IMR-90 (cell line): Measurements from ENCODE around the gene MMD. TPM values are rescaled to one million over a fixed set of nuclear protein-coding genes. Genes with fewer than 3 reads are reported as not detected.

Experiments used
- ATAC-seq: fragments of 200-7000 bp; cut with Tn5 transposase; 2 replicates; pipeline ENCODE4 v1.9.1; 2020; ENCODE audit warnings: low read depth, mild to moderate bottlenecking, moderate library complexity
- BruUV-seq: library from RNA; stranded (reverse); fragments of 400-500 nt; replicated peaks from 2 replicates; lab custom pipeline; 2021; lab: Mats Ljungman, UMichigan
- CTCF ChIA-PET: fragments of 300-600 bp; formaldehyde crosslinking; extraction: SDS; loops from one replicate; lab custom pipeline; 2021; ENCODE audit warnings: antibody characterized with exemption; lab: Yijun Ruan, JAX
- POLR2A ChIA-PET: fragments of 300-600 bp; sonication (Branson Sonifier 250); formaldehyde crosslinking; loops from one replicate; lab custom pipeline; 2022; ENCODE audit warnings: antibody characterized with exemption; ENCODE audit not compliant: unreplicated experiment; lab: Charles Lee
- DNase-seq: peaks from one replicate; pipeline ENCODE4 v3.0.0; 2013
- H2AFZ ChIP-seq: replicated peaks from 2 replicates; pipeline ENCODE3; 2013; ENCODE audit warnings: low read length, mild to moderate bottlenecking; ENCODE audit not compliant: poor library complexity
- H2AK5ac ChIP-seq: 2 replicates; pipeline ENCODE4 v1.6.1; 2013; ENCODE audit warnings: low read depth, low read length, inconsistent platforms
- H2AK9ac ChIP-seq: replicated peaks from 2 replicates; pipeline ENCODE3; 2013; ENCODE audit warnings: mild to moderate bottlenecking, low read depth, low read length, moderate library complexity; ENCODE audit not compliant: poor library complexity
- H2BK120ac ChIP-seq: 2 replicates; pipeline ENCODE4 v1.6.1; 2013; ENCODE audit warnings: low read depth, low read length, inconsistent platforms
- H2BK15ac ChIP-seq: 3 replicates; pipeline ENCODE4 v1.6.1; 2013; ENCODE audit warnings: low read depth, low read length, inconsistent platforms
- H2BK20ac ChIP-seq: 2 replicates; pipeline ENCODE4 v1.6.1; 2013; ENCODE audit warnings: low read depth, mild to moderate bottlenecking, inconsistent platforms, low read length, moderate library complexity
- H2BK5ac ChIP-seq: 2 replicates; pipeline ENCODE4 v1.6.1; 2013; ENCODE audit warnings: mild to moderate bottlenecking, low read depth, low read length, inconsistent platforms; ENCODE audit not compliant: poor library complexity, severe bottlenecking
- H3K14ac ChIP-seq: replicated peaks from 2 replicates; pipeline ENCODE4 v1.6.1; 2013; ENCODE audit warnings: low read depth, low read length, inconsistent platforms
- H3K18ac ChIP-seq: 2 replicates; pipeline ENCODE4 v1.6.1; 2013; ENCODE audit warnings: low read depth, low read length, control low read depth
- H3K23ac ChIP-seq: 2 replicates; pipeline ENCODE4 v1.6.1; 2013; ENCODE audit warnings: low read depth, low read length, inconsistent platforms
- H3K27ac ChIP-seq: 2 replicates; pipeline ENCODE4 v1.5.1; 2013; ENCODE audit warnings: mild to moderate bottlenecking, control low read depth, low read length; ENCODE audit not compliant: insufficient read depth
- H3K27me3 ChIP-seq: 2 replicates; pipeline ENCODE4 v1.6.1; 2013; ENCODE audit warnings: low read length; ENCODE audit not compliant: control insufficient read depth, insufficient read depth
- H3K36me3 ChIP-seq: 2 replicates; pipeline ENCODE4 v1.6.1; 2013; ENCODE audit warnings: low read length, mixed read lengths; ENCODE audit not compliant: control insufficient read depth, insufficient read depth
- H3K4ac ChIP-seq: 2 replicates; pipeline ENCODE4 v1.6.1; 2013; ENCODE audit warnings: low read depth, low read length, inconsistent platforms
- H3K4me1 ChIP-seq: 2 replicates; pipeline ENCODE4 v1.6.1; 2013; ENCODE audit warnings: low read length, mixed read lengths; ENCODE audit not compliant: control insufficient read depth, insufficient read depth
- H3K4me2 ChIP-seq: 2 replicates; pipeline ENCODE4 v1.6.1; 2013; ENCODE audit warnings: low read depth, mild to moderate bottlenecking, control low read depth, low read length, moderate library complexity
- H3K4me3 ChIP-seq: 2 replicates; pipeline ENCODE4 v1.5.1; 2013; ENCODE audit warnings: low read depth, mild to moderate bottlenecking, control low read depth, low read length, moderate library complexity; ENCODE audit not compliant: insufficient read depth
- H3K56ac ChIP-seq: 2 replicates; pipeline ENCODE4 v1.6.1; 2013; ENCODE audit warnings: low read length, inconsistent platforms; ENCODE audit not compliant: insufficient read depth; ENCODE audit errors: extremely low read depth
- H3K79me1 ChIP-seq, 2 experiments: 2 replicates each; pipeline ENCODE4 v1.6.1; 2013; ENCODE audit warnings: low read length in 2 of 2, inconsistent platforms in 1 of 2, low read depth in 1 of 2
- H3K9ac ChIP-seq: 2 replicates; pipeline ENCODE4 v1.6.1; 2013; ENCODE audit warnings: low read depth, low read length, control low read depth
- H3K9me1 ChIP-seq: 2 replicates; pipeline ENCODE4 v1.6.1; 2013; ENCODE audit warnings: low read length, inconsistent platforms; ENCODE audit not compliant: insufficient read depth
- H3K9me3 ChIP-seq: 2 replicates; pipeline ENCODE4 v1.6.1; 2013; ENCODE audit warnings: low read length; ENCODE audit not compliant: control insufficient read depth, insufficient read depth
- H4K20me1 ChIP-seq: 2 replicates; pipeline ENCODE4 v1.6.1; 2013; ENCODE audit warnings: low read length, inconsistent platforms; ENCODE audit not compliant: insufficient read depth
- H4K5ac ChIP-seq: 2 replicates; pipeline ENCODE4 v1.6.1; 2013; ENCODE audit warnings: mild to moderate bottlenecking, low read depth, low read length, control low read depth
- H4K8ac ChIP-seq, 2 experiments: 2 replicates each; pipeline ENCODE4 v1.6.1; 2013; ENCODE audit warnings: low read depth in 2 of 2, low read length in 2 of 2, control low read depth in 1 of 2, inconsistent platforms in 1 of 2
- H4K91ac ChIP-seq: 2 replicates; pipeline ENCODE4 v1.6.1; 2013; ENCODE audit warnings: low read depth, low read length, inconsistent platforms; ENCODE audit not compliant: insufficient read depth
- BHLHE40 ChIP-seq: fragments of 150-350 bp; IDR thresholded peaks from 2 replicates; pipeline ENCODE4 v1.6.1; 2016; ENCODE audit warnings: mild to moderate bottlenecking, low read depth, low read length
- CEBPB ChIP-seq: IDR thresholded peaks from 2 replicates; pipeline ENCODE4 v1.6.1; 2012; ENCODE audit warnings: low read depth, low read length, improper control_type of control experiment
- CHD1 ChIP-seq: IDR thresholded peaks from 2 replicates; pipeline ENCODE4 v1.6.1; 2012; ENCODE audit warnings: low read depth, low read length, improper control_type of control experiment
- CTCF ChIP-seq: conservative IDR thresholded peaks from 2 replicates; pipeline ENCODE4 v1.5.1; 2012; ENCODE audit warnings: mild to moderate bottlenecking, low read depth, low read length, improper control_type of control experiment
- ELK1 ChIP-seq: fragments of 150-350 bp; IDR thresholded peaks from 2 replicates; pipeline ENCODE4 v1.6.1; 2016; ENCODE audit warnings: low read depth, mild to moderate bottlenecking, low read length, moderate library complexity, borderline replicate concordance
- FOS ChIP-seq: fragments of 150-350 bp; IDR thresholded peaks from 2 replicates; pipeline ENCODE4 v1.6.1; 2016; ENCODE audit warnings: low read depth, low read length
- MAFK ChIP-seq: IDR thresholded peaks from 2 replicates; pipeline ENCODE4 v1.6.1; 2012; ENCODE audit warnings: low read depth, low read length, improper control_type of control experiment
- MAZ ChIP-seq: IDR thresholded peaks from 2 replicates; pipeline ENCODE4 v1.6.1; 2012; ENCODE audit warnings: low read depth, mild to moderate bottlenecking, low read length, improper control_type of control experiment, moderate library complexity, borderline replicate concordance
- MXI1 ChIP-seq: IDR thresholded peaks from 2 replicates; pipeline ENCODE4 v1.6.1; 2012; ENCODE audit warnings: low read depth, mild to moderate bottlenecking, low read length, moderate library complexity, borderline replicate concordance
- NFE2L2 ChIP-seq: fragments of 150-350 bp; IDR thresholded peaks from 2 replicates; pipeline ENCODE4 v1.6.1; 2016; ENCODE audit warnings: low read depth, mild to moderate bottlenecking, low read length
- POLR2A ChIP-seq: IDR thresholded peaks from 2 replicates; pipeline ENCODE4 v1.6.1; 2012; ENCODE audit warnings: mild to moderate bottlenecking, low read depth, low read length
- RAD21 ChIP-seq: IDR thresholded peaks from 2 replicates; pipeline ENCODE4 v1.6.1; 2012; ENCODE audit warnings: low read length, improper control_type of control experiment
- RCOR1 ChIP-seq: IDR thresholded peaks from 2 replicates; pipeline ENCODE4 v1.6.1; 2012; ENCODE audit warnings: mild to moderate bottlenecking, low read length, improper control_type of control experiment; ENCODE audit not compliant: insufficient replicate concordance
- RFX5 ChIP-seq: IDR thresholded peaks from 2 replicates; pipeline ENCODE4 v1.8.0; 2012; ENCODE audit warnings: low read depth, mild to moderate bottlenecking, low read length, moderate library complexity
- SMC3 ChIP-seq: fragments of 150-350 bp; IDR thresholded peaks from 2 replicates; pipeline ENCODE4 v1.6.1; 2016; ENCODE audit warnings: low read depth, mild to moderate bottlenecking, antibody characterized with exemption, low read length, moderate library complexity
- USF2 ChIP-seq: fragments of 150-350 bp; IDR thresholded peaks from 2 replicates; pipeline ENCODE4 v1.6.1; 2017; ENCODE audit warnings: mild to moderate bottlenecking, antibody characterized with exemption, low read length, low read depth
- WGBS, 2 experiments: methylation state at CpG; one replicate each; pipeline versions ENCODE4 v1.1.5 to v1.1.7; 2013; ENCODE audit warnings: missing lambda C conversion rate in 2 of 2; ENCODE audit not compliant: insufficient read length in 1 of 2; ENCODE audit errors: extremely low coverage in 2 of 2; 5-methylcytosine and 5-hydroxymethylcytosine counted together
- dilution Hi-C: fragments of 300-500 bp; cut with HindIII; formaldehyde crosslinking; loops from one replicate; pipeline ENCODE4 v1.14.3; 2018; ENCODE audit warnings: low sequenced_read_pairs; ENCODE audit not compliant: unreplicated experiment
- in situ Hi-C: fragments of 300-500 bp; cut with MboI; formaldehyde crosslinking; loops from 3 replicates; pipeline ENCODE4 v1.14.3; 2019; ENCODE audit warnings: low sequenced_read_pairs, inconsistent platforms, mixed read lengths
- intact Hi-C: fragments of 100-400 bp; cut with micrococcal nuclease; formaldehyde crosslinking; loops from 2 replicates; pipeline ENCODE4 v1.10.0; 2022
- polyA plus RNA-seq, 3 experiments: library from polyadenylated mRNA; depleted of rRNA; stranded (reverse); fragments of >200 nt; gene quantifications; 2 replicates each; pipeline ENCODE4 v1.2.3, GENCODE V29; 2012; ENCODE audit warnings: low replicate concordance in 1 of 3
- total RNA-seq: library from RNA; depleted of rRNA; stranded (reverse); fragments of >200 nt; gene quantifications from 2 replicates; pipeline ENCODE4 v1.2.3, GENCODE V29; 2012

The MMD gene
- total and polyA plus RNA-seq, 2 of the 4 experiments (the other 2 are of a cell fraction): 6.3 to 7.0 TPM

GRCh38 chr17:55345132-55345531 is 76.5 kb downstream of the MMD start:
- H4K91ac ChIP-seq: no peak overlapping the region
- H2AK5ac ChIP-seq: no peak overlapping the region
- no peaks in the 10 kb centered on the region for H4K20me1 ChIP-seq
- TF ChIP-seq CEBPB: no peak
- TF ChIP-seq MAFK: no peak
- TF ChIP-seq MAZ: no peak
- no peak for TF ChIP-seq USF2
- TF ChIP-seq MXI1: no peak
- no peak for TF ChIP-seq SMC3
- no peak for TF ChIP-seq RCOR1
- no peak for TF ChIP-seq FOS
- TF ChIP-seq CHD1: no peak
- no peak for TF ChIP-seq ELK1
- no peak for TF ChIP-seq NFE2L2
- TF ChIP-seq RAD21: no peak
- TF ChIP-seq CTCF: no peak
- TF ChIP-seq POLR2A: no peak
- no peak for TF ChIP-seq RFX5
- TF ChIP-seq BHLHE40: no peak
- no CpG with 5 or more reads among the region's 1 CpG for WGBS, 2 experiments
- H3K9me1 ChIP-seq: no peaks in the 10 kb centered on the region
- H2BK15ac ChIP-seq: no peak overlapping the region
- no peaks in the 10 kb centered on the region; the same call in 1 of the 2 replicates for H3K9me3 ChIP-seq
- H3K36me3 ChIP-seq: no peaks in the 10 kb centered on the region
- H2BK5ac ChIP-seq: no peak overlapping the region
- ChIA-PET POLR2A (no interaction called here), CTCF (no interaction called here)
- H2AFZ ChIP-seq: no peak overlapping the region
- DNase-seq (no peak), ATAC-seq (no peak)
- peaks cover 8% of the 10 kb centered on the region for H3K27me3 ChIP-seq
- no peak overlapping the region for H4K5ac ChIP-seq
- no peaks in the 10 kb centered on the region for H3K4me1 ChIP-seq
- H3K23ac ChIP-seq: no peak overlapping the region
- BruUV-seq: no TSS peak
- no peak overlapping the region for H2AK9ac ChIP-seq
- no peak overlapping the region for H2BK120ac ChIP-seq
- no peak overlapping the region for H3K56ac ChIP-seq
- in situ Hi-C loops: no loop called here
- no peak overlapping the region for H3K4me3 ChIP-seq
- no peak overlapping the region for H3K18ac ChIP-seq
- H4K8ac ChIP-seq: no peak overlapping the region
- no peak overlapping the region for H3K9ac ChIP-seq
- H3K14ac ChIP-seq: no peak overlapping the region
- H2BK20ac ChIP-seq: no peak overlapping the region
- H3K79me1 ChIP-seq: no peaks in the 10 kb centered on the region
- no peak overlapping the region for H3K27ac ChIP-seq
- H3K4me2 ChIP-seq: no peak overlapping the region
- no peak overlapping the region for H3K4ac ChIP-seq
- dilution Hi-C loops: no loop called here
- intact Hi-C loops: loop anchor here (5.0 kb wide), 1 partner anchor 293 kb away; no protein-coding TSS in a partner anchor
